H9 (cell line): ENCODE data around the gene PDHB. TPM values are rescaled to one million over a fixed set of nuclear protein-coding genes. Genes with fewer than 3 reads are reported as not detected.

Experiments
- DNase-seq: peaks from one replicate; pipeline ENCODE4 v3.0.0-alpha.2; 2017
- H2AFZ ChIP-seq: one replicate; pipeline ENCODE4 v1.6.1; 2013; ENCODE audit warnings: mild to moderate bottlenecking, low read length, control low read depth, moderate library complexity
- H2AK5ac ChIP-seq: 2 replicates; pipeline ENCODE4 v1.6.1; 2013; ENCODE audit warnings: low read length, control low read depth, mixed read lengths; ENCODE audit not compliant: insufficient read length
- H2BK120ac ChIP-seq: one replicate; pipeline ENCODE4 v1.6.1; 2013; ENCODE audit warnings: low read depth, mild to moderate bottlenecking, low read length, control low read depth, inconsistent platforms; ENCODE audit not compliant: poor library complexity, severe bottlenecking
- H2BK12ac ChIP-seq: 2 replicates; pipeline ENCODE4 v1.6.1; 2013; ENCODE audit warnings: low read length, control low read depth, mixed read lengths, low read depth; ENCODE audit not compliant: insufficient read length
- H2BK15ac ChIP-seq: 2 replicates; pipeline ENCODE4 v1.6.1; 2013; ENCODE audit warnings: low read depth, low read length, control low read depth
- H2BK20ac ChIP-seq: one replicate; pipeline ENCODE4 v1.6.1; 2013; ENCODE audit warnings: low read depth, mild to moderate bottlenecking, low read length, control low read depth, inconsistent platforms; ENCODE audit not compliant: poor library complexity, severe bottlenecking
- H2BK5ac ChIP-seq: 2 replicates; pipeline ENCODE4 v1.6.1; 2013; ENCODE audit warnings: low read length, control low read depth, mixed read lengths; ENCODE audit not compliant: insufficient read length
- H3K14ac ChIP-seq: 2 replicates; pipeline ENCODE4 v1.6.1; 2013; ENCODE audit warnings: low read length, control low read depth; ENCODE audit not compliant: insufficient read depth
- H3K18ac ChIP-seq: 2 replicates; pipeline ENCODE4 v1.6.1; 2013; ENCODE audit warnings: low read depth, mild to moderate bottlenecking, mixed read lengths, low read length, control low read depth; ENCODE audit not compliant: insufficient read length
- H3K23ac ChIP-seq: 2 replicates; pipeline ENCODE4 v1.6.1; 2013; ENCODE audit warnings: low read length, control low read depth, mixed read lengths, low read depth; ENCODE audit not compliant: insufficient read length
- H3K23me2 ChIP-seq: 2 replicates; pipeline ENCODE4 v1.6.1; 2013; ENCODE audit warnings: low read depth, mild to moderate bottlenecking, mixed read lengths, low read length, control low read depth; ENCODE audit not compliant: insufficient read length, poor library complexity, severe bottlenecking
- H3K27ac ChIP-seq: 2 replicates; pipeline ENCODE4 v1.5.1; 2013; ENCODE audit warnings: low read length, control low read depth, mixed read lengths, low read depth; ENCODE audit not compliant: insufficient read length
- H3K27me3 ChIP-seq: 2 replicates; pipeline ENCODE4 v1.6.1; 2013; ENCODE audit warnings: low read length, control low read depth, inconsistent platforms; ENCODE audit not compliant: insufficient read depth
- H3K4ac ChIP-seq: 2 replicates; pipeline ENCODE4 v1.6.1; 2013; ENCODE audit warnings: low read depth, mild to moderate bottlenecking, control low read depth, inconsistent platforms, low read length, moderate library complexity
- H3K4me1 ChIP-seq: 2 replicates; pipeline ENCODE4 v1.6.1; 2013; ENCODE audit warnings: low read length, control low read depth, inconsistent platforms; ENCODE audit not compliant: insufficient read depth
- H3K4me2 ChIP-seq: 2 replicates; pipeline ENCODE4 v1.6.1; 2013; ENCODE audit warnings: low read length, control low read depth, mixed read lengths; ENCODE audit not compliant: insufficient read length, insufficient read depth
- H3K56ac ChIP-seq: 2 replicates; pipeline ENCODE4 v1.6.1; 2013; ENCODE audit warnings: low read depth, mild to moderate bottlenecking, mixed read lengths, low read length, control low read depth; ENCODE audit not compliant: insufficient read length
- H3K79me1 ChIP-seq: 2 replicates; pipeline ENCODE4 v1.6.1; 2013; ENCODE audit warnings: low read depth, mild to moderate bottlenecking, moderate library complexity, low read length, control low read depth, inconsistent platforms; ENCODE audit not compliant: insufficient read depth, poor library complexity, severe bottlenecking
- H3K79me2 ChIP-seq: 2 replicates; pipeline ENCODE4 v1.6.1; 2013; ENCODE audit warnings: low read length, control low read depth, inconsistent platforms; ENCODE audit not compliant: insufficient read depth
- H3K9ac ChIP-seq: 2 replicates; pipeline ENCODE4 v1.6.1; 2013; ENCODE audit warnings: low read length, control low read depth, mixed read lengths; ENCODE audit not compliant: insufficient read length; ENCODE audit errors: extremely low read depth
- H3K9me3 ChIP-seq: one replicate; pipeline ENCODE4 v1.6.1; 2013; ENCODE audit warnings: low read depth, low read length, inconsistent platforms; ENCODE audit not compliant: control insufficient read depth
- H3T11ph ChIP-seq: one replicate; pipeline ENCODE4 v1.6.1; 2013; ENCODE audit warnings: mild to moderate bottlenecking, low read length, control low read depth, inconsistent platforms
- H4K20me1 ChIP-seq: one replicate; pipeline ENCODE4 v1.6.1; 2013; ENCODE audit not compliant: control insufficient read depth, insufficient read length, insufficient read depth
- H4K5ac ChIP-seq: 2 replicates; pipeline ENCODE4 v1.6.1; 2013; ENCODE audit warnings: low read depth, mild to moderate bottlenecking, mixed read lengths, low read length, control low read depth; ENCODE audit not compliant: insufficient read length
- H4K8ac ChIP-seq: replicated peaks from 2 replicates; pipeline ENCODE4 v1.6.1; 2013; ENCODE audit warnings: low read length, control low read depth, mixed read lengths, low read depth; ENCODE audit not compliant: insufficient read length
- H4K91ac ChIP-seq: 2 replicates; pipeline ENCODE4 v1.6.1; 2013; ENCODE audit warnings: low read depth, mild to moderate bottlenecking, moderate library complexity, mixed read lengths, low read length, control low read depth; ENCODE audit not compliant: insufficient read length
- H3K27ac Mint-ChIP-seq, 3 experiments: 2 replicates in 2 of 3; 3 replicates in 1 of 3; pipeline ENCODE4 v1.8.0; 2020 to 2021; ENCODE audit warnings: mixed read lengths in 3 of 3, mild to moderate bottlenecking in 1 of 3, moderate library complexity in 1 of 3
- H3K27me3 Mint-ChIP-seq: 2 replicates; pipeline ENCODE4 v1.8.0; 2021; ENCODE audit warnings: low read depth, mild to moderate bottlenecking, moderate library complexity, mixed read lengths
- H3K36me3 Mint-ChIP-seq, 3 experiments: 2 replicates in 2 of 3; 3 replicates in 1 of 3; pipeline ENCODE4 v1.8.0; 2020 to 2021; ENCODE audit warnings: low read depth in 3 of 3, mixed read lengths in 3 of 3; ENCODE audit not compliant: insufficient read depth in 1 of 3
- H3K4me1 Mint-ChIP-seq, 2 experiments: 2 replicates each; pipeline ENCODE4 v1.8.0; 2020; ENCODE audit warnings: mixed read lengths in 2 of 2
- H3K4me3 Mint-ChIP-seq, 2 experiments: 2 replicates in 1 of 2; 3 replicates in 1 of 2; pipeline ENCODE4 v1.8.0; 2020 to 2021; ENCODE audit warnings: mild to moderate bottlenecking in 2 of 2, mixed read lengths in 2 of 2, moderate library complexity in 1 of 2
- H3K9me3 Mint-ChIP-seq, 2 experiments: 2 replicates in 1 of 2; 3 replicates in 1 of 2; pipeline ENCODE4 v1.8.0; 2020; ENCODE audit warnings: mild to moderate bottlenecking in 2 of 2, mixed read lengths in 2 of 2, moderate library complexity in 1 of 2
- WGBS: extraction: QIAGEN DNeasy Blood & Tissue Kit; methylation state at CpG from one replicate; pipeline ENCODE4 v1.1.7; 2013; ENCODE audit warnings: missing lambda C conversion rate, low lambda C conversion rate, mixed read lengths; ENCODE audit not compliant: insufficient read length; ENCODE audit errors: extremely low coverage; 5-methylcytosine and 5-hydroxymethylcytosine counted together
- total RNA-seq: library from RNA; stranded (reverse); gene quantifications from 2 replicates; pipeline ENCODE4 v1.2.1, GENCODE V29; 2021
- TF ChIP-seq, protein P1 (sequence below): fragments of 200-600 bp; sonication (generic); conservative IDR thresholded peaks from 3 replicates; pipeline ENCODE4 v1.8.0; 2021; ENCODE audit warnings: antibody characterized with exemption, mild to moderate bottlenecking

The PDHB gene
- total RNA-seq, 1 experiment from 2014 or later, result 132 TPM

- Histone ChIP-seq H4K8ac (no peak overlapping the region), H3K23ac (no peak overlapping the region), H3K79me1 (no peaks in the 10 kb centered on the region), H3K4ac (no peak overlapping the region), H3K14ac (no peak overlapping the region), H3K9me3 (no peaks in the 10 kb centered on the region), H3K4me2 (no peak overlapping the region), H2BK120ac (no peak overlapping the region), H2AK5ac (no peak overlapping the region), H3K79me2 (no peaks in the 10 kb centered on the region), H3K4me1 (peaks cover 6% of the 10 kb centered on the region), H2BK15ac (no peak overlapping the region), H2BK12ac (no peak overlapping the region), H2BK20ac (no peak overlapping the region), H3K27ac (no peak overlapping the region), H3T11ph (no peak overlapping the region), H2AFZ (no peak overlapping the region), H3K56ac (no peak overlapping the region), H4K5ac (no peak overlapping the region), H2BK5ac (no peak overlapping the region), H4K91ac (no peak overlapping the region), H3K27me3 (no peaks in the 10 kb centered on the region), H3K9ac (no peak overlapping the region), H3K23me2 (no peaks in the 10 kb centered on the region), H4K20me1 (no peaks in the 10 kb centered on the region), H3K18ac (no peak overlapping the region)
- Mint-ChIP-seq H3K36me3 (no peaks in the 10 kb centered on the region), H3K9me3 (no peaks in the 10 kb centered on the region), H3K27me3 (peaks cover 2% of the 10 kb centered on the region; the same call in 1 of the 2 replicates), H3K4me1 (peaks cover 19 to 23% of the 10 kb centered on the region in 2 experiments), H3K27ac (peak overlapping the region in 1 of 3 experiments; percentile 88; a peak in 2 of 7 replicates), H3K4me3 (no peak overlapping the region)
- TF ChIP-seq, protein P1, sequence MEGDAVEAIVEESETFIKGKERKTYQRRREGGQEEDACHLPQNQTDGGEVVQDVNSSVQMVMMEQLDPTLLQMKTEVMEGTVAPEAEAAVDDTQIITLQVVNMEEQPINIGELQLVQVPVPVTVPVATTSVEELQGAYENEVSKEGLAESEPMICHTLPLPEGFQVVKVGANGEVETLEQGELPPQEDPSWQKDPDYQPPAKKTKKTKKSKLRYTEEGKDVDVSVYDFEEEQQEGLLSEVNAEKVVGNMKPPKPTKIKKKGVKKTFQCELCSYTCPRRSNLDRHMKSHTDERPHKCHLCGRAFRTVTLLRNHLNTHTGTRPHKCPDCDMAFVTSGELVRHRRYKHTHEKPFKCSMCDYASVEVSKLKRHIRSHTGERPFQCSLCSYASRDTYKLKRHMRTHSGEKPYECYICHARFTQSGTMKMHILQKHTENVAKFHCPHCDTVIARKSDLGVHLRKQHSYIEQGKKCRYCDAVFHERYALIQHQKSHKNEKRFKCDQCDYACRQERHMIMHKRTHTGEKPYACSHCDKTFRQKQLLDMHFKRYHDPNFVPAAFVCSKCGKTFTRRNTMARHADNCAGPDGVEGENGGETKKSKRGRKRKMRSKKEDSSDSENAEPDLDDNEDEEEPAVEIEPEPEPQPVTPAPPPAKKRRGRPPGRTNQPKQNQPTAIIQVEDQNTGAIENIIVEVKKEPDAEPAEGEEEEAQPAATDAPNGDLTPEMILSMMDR, result no peak
- DNase-seq, result no peak
- no CpG with 5 or more reads among the region's 10 CpGs for WGBS
Measured at GRCh38 chr3:58471025-58471887, 37.6 kb upstream of the PDHB start.
